NCI-H1436 treated with DMSO at 0.1 percent for 48 hours (cell line): ENCODE results near the gene CFAP54.

ENCODE experiments used
- DNase-seq: peaks from one replicate; lab custom pipeline; 2025; lab: John Stamatoyannopoulos, UW

CFAP54 gene

GRCh38 chr12:96824074-96824837 lies 334.9 kb downstream of the CFAP54 start:
- DNase-seq: no peak

- no peak for DNase-seq
Observed at GRCh38 chr12:96824838-96825236, 335.5 kb downstream of the CFAP54 start.

- DNase-seq: no peak
Observed at GRCh38 chr12:96828169-96828789, 338.9 kb downstream of the CFAP54 start.

- no peak for DNase-seq
Observed at GRCh38 chr12:96829354-96829753, 340.0 kb downstream of the CFAP54 start.

GRCh38 chr12:96831346-96831745 lies 342.0 kb downstream of the CFAP54 start:
- no peak for DNase-seq

GRCh38 chr12:96846293-96846692 lies 356.9 kb downstream of the CFAP54 start:
- no peak for DNase-seq

- DNase-seq: no peak
Observed at GRCh38 chr12:96850676-96851075, 361.3 kb downstream of the CFAP54 start.

- no peak for DNase-seq
Observed at GRCh38 chr12:96858162-96858561, 368.8 kb downstream of the CFAP54 start.

- DNase-seq: no peak
Observed at GRCh38 chr12:96861656-96862055, 372.3 kb downstream of the CFAP54 start.

- DNase-seq: no peak
Observed at GRCh38 chr12:96862326-96862725, 372.9 kb downstream of the CFAP54 start.

GRCh38 chr12:96864335-96864734 lies 375.0 kb downstream of the CFAP54 start:
- DNase-seq: no peak

GRCh38 chr12:96866801-96867590 lies 377.6 kb downstream of the CFAP54 start:
- no peak for DNase-seq

GRCh38 chr12:96870946-96871345 lies 381.6 kb downstream of the CFAP54 start:
- no peak for DNase-seq

- no peak for DNase-seq
Observed at GRCh38 chr12:96872961-96873360, 383.6 kb downstream of the CFAP54 start.

GRCh38 chr12:96874211-96874610 lies 384.8 kb downstream of the CFAP54 start:
- DNase-seq: no peak

GRCh38 chr12:96876966-96877365 lies 387.6 kb downstream of the CFAP54 start:
- no peak for DNase-seq

- no peak for DNase-seq
Observed at GRCh38 chr12:96878704-96879103, 389.3 kb downstream of the CFAP54 start.

GRCh38 chr12:96879301-96879700 lies 389.9 kb downstream of the CFAP54 start:
- DNase-seq: no peak

GRCh38 chr12:96880220-96880619 lies 390.8 kb downstream of the CFAP54 start:
- DNase-seq: no peak

- no peak for DNase-seq
Observed at GRCh38 chr12:96881608-96882007, 392.2 kb downstream of the CFAP54 start.

GRCh38 chr12:96882862-96883261 lies 393.5 kb downstream of the CFAP54 start:
- no peak for DNase-seq

- DNase-seq: no peak
Observed at GRCh38 chr12:96883571-96883970, 394.2 kb downstream of the CFAP54 start.
